Coronary artery (tissue), 2 donors: ENCODE results near the gene TFAP2A.

Experiments used
- DNase-seq: peaks from one replicate; pipeline ENCODE4 v3.0.0-alpha.2; 2017; ENCODE audit warnings: low spot score
- H3K27ac ChIP-seq, 2 donors: fragments of 200-600 bp; sonication (generic); one replicate each; pipeline ENCODE4 v1.5.1; 2016 to 2019
- H3K4me3 ChIP-seq: fragments of 200-600 bp; sonication (generic); 2 replicates; pipeline ENCODE4 v1.5.1; 2016; ENCODE audit warnings: mild to moderate bottlenecking, moderate library complexity
- CTCF ChIP-seq: fragments of 200-600 bp; sonication (generic); IDR thresholded peaks from one replicate; pipeline ENCODE4 v1.5.1; 2019; ENCODE audit warnings: antibody characterized with exemption

Gene TFAP2A

DNA sequence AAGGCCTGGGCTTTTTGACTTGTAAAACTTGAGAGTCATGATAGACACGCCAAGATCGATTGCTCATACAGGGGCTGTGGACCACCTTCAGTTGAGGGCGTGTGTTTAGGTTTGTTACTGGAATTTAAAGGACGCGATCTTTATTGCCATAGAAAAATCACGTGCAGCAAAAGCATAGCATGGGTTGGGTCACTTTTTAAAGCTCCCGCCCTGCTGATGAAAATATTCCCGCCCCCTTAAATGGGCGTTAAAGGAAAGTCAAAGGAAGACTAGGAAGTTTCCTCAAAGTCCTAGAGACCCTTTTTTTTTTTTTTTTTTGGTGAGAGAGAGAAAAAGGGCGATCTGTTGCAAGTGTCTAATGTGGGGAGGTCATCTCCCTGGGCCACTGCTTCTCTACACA lies 23.1 kb downstream of the TFAP2A start:
- Histone ChIP-seq H3K27ac (no peak overlapping the region), H3K4me3 (no peak overlapping the region)
- no peak for DNase-seq
- TF ChIP-seq CTCF, result no peak

DNA sequence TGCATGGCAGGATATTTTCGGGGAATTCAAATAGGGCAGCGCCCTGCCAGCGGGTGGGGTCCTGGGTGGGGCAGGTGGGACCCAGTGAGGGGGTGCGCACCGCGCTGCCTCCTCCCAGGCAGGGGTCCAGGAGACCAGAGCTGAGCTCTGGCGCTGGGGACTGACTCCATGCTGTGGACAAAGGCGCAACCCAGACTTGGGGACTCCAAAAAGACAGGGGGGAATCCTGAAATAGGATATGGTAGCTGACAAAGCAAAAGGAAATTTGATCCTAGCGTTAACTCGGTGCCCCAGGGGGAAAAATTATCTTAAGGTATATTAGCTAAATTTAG lies 23.6 kb downstream of the TFAP2A start:
- no peak for TF ChIP-seq CTCF
- DNase-seq, result no peak
- Histone ChIP-seq H3K27ac (no peak overlapping the region), H3K4me3 (no peak overlapping the region)

- DNase-seq, result no peak
- no peak overlapping the region for H3K27ac ChIP-seq
- no peak overlapping the region for H3K4me3 ChIP-seq
- no peak for TF ChIP-seq CTCF
These were observed 24.2 kb downstream of the TFAP2A start for GRCh38 chr6:10390495-10391298.

DNA sequence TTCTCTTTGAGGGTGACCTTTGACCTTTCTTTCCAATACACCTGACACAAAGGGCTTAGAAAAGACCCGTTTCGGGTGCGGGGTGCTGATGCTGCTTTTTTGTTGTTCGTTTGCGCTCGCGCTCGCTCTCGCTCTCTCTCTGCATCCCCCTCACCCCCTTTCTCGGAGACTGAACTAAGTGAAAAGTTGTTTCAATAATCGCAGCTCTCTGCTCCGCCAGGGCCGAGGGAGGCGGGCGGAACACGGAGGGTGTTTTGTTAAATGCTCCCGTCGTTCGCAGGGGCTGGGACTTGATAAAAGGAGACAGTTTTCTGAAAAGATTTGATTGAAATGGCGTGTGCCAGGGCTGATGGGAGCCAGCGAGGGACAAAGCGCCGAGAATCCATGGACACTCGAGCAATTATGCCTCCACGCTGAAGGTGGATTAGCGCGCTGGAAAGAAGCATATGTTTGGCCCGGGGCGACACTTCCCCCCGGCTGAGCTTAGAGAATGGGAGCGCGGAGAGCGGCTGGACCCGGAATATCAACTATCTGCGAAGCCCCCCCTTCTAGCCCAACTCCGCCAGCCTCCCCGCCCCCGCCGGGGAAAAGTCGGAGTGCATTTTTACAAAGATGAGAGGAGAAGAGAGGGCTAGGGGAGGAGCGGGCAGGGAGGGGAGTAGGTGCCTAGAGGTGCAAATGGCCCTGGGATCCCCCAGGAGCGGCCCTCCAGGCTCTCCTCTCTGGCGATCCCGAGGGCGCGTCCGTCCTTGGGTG lies 25.0 kb downstream of the TFAP2A start:
- Histone ChIP-seq H3K27ac (no peak overlapping the region), H3K4me3 (peak overlapping the region; percentile 18)
- TF ChIP-seq CTCF, result no peak
- no peak for DNase-seq

DNA sequence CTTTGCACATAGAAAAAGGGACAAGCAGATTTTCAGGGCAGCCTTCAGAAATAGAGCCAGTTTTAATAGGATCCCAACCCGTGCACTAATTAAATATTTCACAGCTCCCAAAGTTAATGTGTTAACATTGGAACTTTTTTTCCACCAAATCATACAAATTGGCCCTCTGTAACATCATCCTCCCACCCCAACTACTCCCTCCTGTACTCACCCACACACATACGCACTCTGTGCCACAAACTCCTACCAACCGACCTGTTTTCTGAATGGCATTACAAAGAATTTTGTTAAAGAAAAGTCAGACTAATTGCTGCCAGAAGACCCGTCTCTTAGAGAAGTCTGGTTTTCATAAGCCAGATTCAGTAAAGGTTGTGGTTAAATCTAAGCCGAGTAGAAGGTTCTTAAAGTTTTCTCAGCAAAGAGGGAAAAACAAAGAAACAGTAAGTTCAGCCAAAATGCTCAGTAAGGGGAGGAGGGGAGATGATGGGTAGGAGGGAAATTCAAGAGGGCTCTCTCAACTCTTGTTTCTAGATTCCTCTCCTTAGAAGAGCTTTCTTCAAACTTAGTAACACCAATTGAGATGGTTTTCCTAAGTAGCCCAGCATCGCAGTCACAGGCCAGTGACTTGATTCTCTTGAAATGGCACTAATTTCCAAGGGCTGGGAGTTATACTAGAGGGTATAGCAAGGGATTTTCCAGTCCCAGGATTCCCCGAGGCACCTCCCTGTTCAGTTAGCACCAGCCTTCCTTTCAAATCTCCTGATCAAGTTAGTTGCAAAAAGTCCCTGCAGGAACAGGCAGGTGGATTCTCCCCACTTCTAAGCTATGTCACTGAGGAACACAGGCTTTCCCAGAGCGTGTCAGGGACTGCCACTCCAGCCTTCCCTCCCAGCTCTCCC lies 27.9 kb downstream of the TFAP2A start:
- H3K4me3 ChIP-seq, result no peak overlapping the region
- no peak overlapping the region for H3K27ac ChIP-seq
- DNase-seq, result no peak
- no peak for TF ChIP-seq CTCF

GRCh38 chr6:10386220-10386619 lies 28.7 kb downstream of the TFAP2A start:
- no peak for TF ChIP-seq CTCF
- no peak for DNase-seq
- H3K27ac ChIP-seq, result no peak overlapping the region

More at GRCh38 chr6:10386220-10386619, 28.7 kb downstream of the TFAP2A start:
- H3K4me3 ChIP-seq, result no peak overlapping the region
